AG09319 (cell line): ENCODE data around the gene EXTL1.

Experiments
- DNase-seq: peaks from one replicate; pipeline ENCODE4 v3.0.0-alpha.2; 2010; ENCODE audit warnings: low read depth; ENCODE audit errors: extremely low read depth
- TF ChIP-seq, protein P1 (sequence below): IDR thresholded peaks from 2 replicates; pipeline ENCODE4 v1.5.1; 2011; ENCODE audit warnings: low read depth, mild to moderate bottlenecking, inconsistent platforms, low read length, moderate library complexity

Gene EXTL1

DNA sequence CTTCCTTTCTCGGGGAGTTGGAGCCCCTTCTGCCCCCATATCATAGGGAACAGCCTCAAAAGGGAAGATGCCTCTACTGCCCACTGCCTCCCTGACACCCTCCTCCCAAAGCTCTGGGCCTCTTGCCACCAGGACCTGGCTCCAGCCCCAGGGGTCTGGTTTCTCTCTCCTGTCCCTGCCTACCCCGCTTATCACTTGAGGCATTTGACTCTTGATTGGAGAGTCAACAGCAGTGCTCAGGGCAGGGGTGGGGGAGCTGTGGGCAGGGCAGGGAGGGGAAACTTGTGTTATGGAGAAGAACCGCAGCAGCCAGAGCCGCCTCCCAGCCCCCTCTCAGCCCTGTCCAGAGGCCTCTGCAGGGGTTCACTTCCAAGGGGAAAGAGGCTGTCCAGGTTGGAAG lies 45.3 kb downstream of the EXTL1 start:
- TF ChIP-seq, protein P1, sequence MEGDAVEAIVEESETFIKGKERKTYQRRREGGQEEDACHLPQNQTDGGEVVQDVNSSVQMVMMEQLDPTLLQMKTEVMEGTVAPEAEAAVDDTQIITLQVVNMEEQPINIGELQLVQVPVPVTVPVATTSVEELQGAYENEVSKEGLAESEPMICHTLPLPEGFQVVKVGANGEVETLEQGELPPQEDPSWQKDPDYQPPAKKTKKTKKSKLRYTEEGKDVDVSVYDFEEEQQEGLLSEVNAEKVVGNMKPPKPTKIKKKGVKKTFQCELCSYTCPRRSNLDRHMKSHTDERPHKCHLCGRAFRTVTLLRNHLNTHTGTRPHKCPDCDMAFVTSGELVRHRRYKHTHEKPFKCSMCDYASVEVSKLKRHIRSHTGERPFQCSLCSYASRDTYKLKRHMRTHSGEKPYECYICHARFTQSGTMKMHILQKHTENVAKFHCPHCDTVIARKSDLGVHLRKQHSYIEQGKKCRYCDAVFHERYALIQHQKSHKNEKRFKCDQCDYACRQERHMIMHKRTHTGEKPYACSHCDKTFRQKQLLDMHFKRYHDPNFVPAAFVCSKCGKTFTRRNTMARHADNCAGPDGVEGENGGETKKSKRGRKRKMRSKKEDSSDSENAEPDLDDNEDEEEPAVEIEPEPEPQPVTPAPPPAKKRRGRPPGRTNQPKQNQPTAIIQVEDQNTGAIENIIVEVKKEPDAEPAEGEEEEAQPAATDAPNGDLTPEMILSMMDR: no peak
- no peak for DNase-seq

DNA sequence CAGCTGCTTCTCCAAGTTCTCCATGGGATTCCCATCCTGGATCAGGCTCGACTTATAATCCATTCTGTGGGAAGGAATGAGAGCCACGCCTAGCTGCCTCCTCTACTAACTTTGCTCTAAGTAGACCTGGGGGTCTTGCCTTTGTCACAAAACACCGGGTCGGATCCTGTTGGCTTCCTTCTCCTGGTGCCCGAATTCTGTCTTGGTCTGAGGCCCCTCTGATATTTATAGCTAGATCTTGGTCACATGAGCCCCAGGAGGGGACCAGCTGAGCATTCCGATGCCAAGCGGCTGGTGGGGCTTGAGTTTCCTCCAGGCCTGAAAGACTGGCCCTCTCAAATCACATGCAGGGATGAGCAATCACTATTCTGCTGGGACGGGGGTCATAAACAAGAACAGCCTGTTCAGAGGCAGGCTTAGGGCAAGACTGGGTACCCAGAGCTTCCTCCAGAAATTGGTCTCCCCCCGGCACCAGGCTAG lies 45.9 kb downstream of the EXTL1 start, which contains the start of gene TRIM63:
Gene TRIM63, minus strand, starts transcription at position 199 of the 480 bp plus-strand sequence. Its CDS starts 136 bp downstream, at position 63.
- TF ChIP-seq, protein P1: no peak
- DNase-seq: no peak

DNA sequence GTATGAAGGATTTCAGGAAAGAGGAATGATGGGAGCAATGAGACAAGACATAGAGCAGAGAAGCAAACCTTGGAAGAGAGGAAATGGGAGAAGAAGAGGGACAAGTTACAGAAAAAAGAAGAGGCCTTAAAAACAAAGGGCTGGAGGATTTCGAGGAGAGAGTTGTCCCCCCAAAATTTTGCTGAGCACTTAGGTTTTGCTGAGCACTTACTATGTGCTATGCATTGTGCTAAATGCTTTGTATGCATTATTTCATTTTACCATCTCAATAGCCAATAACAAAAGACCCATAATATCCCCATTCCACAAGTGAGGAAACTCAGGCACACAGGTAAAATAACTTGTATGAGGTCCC lies 48.3 kb downstream of the EXTL1 start:
- DNase-seq: no peak
- TF ChIP-seq, protein P1: no peak

- no peak for DNase-seq
- TF ChIP-seq, protein P1: no peak
Observed at GRCh38 chr1:26070296-26070962, 48.9 kb downstream of the EXTL1 start.

GRCh38 chr1:26070963-26071342 lies 49.4 kb downstream of the EXTL1 start:
- TF ChIP-seq, protein P1: no peak
- DNase-seq: no peak

- TF ChIP-seq, protein P1: no peak
- no peak for DNase-seq
Observed at GRCh38 chr1:26072305-26072704, 50.7 kb downstream of the EXTL1 start.

GRCh38 chr1:26075421-26076144 lies 54.0 kb downstream of the EXTL1 start:
- TF ChIP-seq, protein P1: no peak
- no peak for DNase-seq
